SK-N-MC (cell line): ENCODE results near the gene SDK2.

Experiments
- EZH2 ChIP-seq: fragments of 200-600 bp; sonication (generic); IDR thresholded peaks from one replicate; pipeline ENCODE4 v1.6.1; 2017; ENCODE audit warnings: antibody characterized with exemption
- POLR2AphosphoS5 ChIP-seq: IDR thresholded peaks from 2 replicates; pipeline ENCODE4 v1.6.1; 2012; ENCODE audit warnings: mild to moderate bottlenecking, low read depth, low read length, borderline replicate concordance

- TF ChIP-seq EZH2, result no peak
- TF ChIP-seq POLR2AphosphoS5, result no peak
Measured at GRCh38 chr17:73546114-73546513, 98.1 kb downstream of the SDK2 start.
